NOMO-1 (cell line): ENCODE data around the gene KRTAP5-5.

Experiments
- DNase-seq, 2 experiments: peaks; one replicate each; lab custom pipeline; 2025; ENCODE audit not compliant: unreplicated experiment in 2 of 2; lab: John Stamatoyannopoulos, UW

The KRTAP5-5 gene

DNA sequence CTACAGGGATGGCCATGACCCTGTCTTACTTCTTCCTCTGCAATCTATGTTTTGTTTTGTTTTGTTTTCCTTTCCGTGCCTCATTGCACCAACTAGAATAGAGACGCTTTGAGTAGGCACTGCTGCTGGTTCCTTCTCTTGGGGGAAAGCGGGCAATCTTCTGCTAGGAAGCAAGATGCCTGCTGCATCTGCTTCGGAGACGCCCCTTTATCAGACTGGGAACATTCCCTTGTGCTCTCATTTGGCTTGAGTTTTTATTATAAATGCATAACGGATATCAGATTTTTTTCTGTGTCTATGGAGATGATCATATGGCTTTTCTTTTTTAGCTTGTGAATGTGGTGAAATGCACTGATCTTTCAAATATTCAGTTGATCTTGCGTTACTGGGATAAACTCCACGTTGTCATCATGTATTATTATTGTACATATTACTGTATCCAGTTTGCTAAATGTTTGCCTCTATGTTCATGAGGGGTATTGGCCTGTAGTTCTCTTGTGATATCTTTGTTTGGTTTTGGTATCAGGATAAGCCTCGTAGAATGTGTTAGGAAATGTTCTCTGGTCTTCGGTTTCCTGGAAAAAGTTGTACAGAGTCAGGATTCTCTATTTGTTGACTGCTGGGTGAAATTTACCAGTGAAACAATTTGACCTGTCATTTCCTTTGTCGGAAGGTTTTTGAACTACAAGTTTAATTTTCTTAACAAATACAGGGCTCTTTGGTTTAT, 44.0 kb downstream of the KRTAP5-5 start:
- no peak for DNase-seq

DNA sequence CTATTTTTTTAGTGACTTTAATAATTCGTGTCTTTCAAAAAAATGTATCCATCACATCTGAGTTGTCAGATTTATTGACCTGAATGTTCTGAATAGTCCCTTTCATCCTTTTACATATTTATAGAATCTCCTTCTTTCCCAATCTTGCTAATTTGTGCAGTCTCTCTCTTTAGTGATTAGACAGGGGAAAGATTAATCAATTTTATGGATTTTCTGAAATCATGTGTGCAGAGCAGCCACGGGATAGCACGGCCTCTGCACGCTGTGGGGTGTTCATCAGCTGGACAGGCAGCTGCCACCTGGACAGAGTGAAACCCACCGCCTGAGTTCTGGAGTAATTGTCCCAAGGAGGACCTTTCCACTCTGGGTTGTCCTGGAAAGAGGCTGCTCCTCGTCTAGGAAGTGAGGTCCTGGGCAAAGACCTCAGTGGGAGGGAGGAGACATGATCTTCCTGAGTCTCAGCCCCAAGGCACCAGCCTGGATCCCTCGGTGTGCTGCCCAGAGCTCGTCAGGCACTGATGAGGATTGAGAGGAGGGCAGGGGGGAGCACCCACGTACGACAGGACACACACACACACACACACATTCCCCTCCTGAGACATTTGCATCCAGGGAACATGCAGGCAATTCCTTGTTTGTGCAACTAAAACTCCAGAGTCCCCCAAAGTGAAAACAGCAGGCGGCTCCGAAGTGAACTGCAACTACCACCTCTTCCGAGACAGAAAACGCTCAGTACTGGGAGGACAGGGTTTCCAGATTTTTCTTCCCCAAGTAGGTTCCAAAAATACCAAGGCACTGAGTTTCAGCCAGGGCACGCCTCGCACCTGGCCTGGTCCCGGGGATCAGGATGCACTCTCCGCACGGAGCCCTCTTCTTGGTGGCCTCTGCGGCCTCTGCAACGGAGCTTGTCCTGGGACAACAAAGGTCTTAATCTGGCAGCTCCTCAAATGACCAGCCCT, 44.9 kb downstream of the KRTAP5-5 start:
- no peak for DNase-seq

DNA sequence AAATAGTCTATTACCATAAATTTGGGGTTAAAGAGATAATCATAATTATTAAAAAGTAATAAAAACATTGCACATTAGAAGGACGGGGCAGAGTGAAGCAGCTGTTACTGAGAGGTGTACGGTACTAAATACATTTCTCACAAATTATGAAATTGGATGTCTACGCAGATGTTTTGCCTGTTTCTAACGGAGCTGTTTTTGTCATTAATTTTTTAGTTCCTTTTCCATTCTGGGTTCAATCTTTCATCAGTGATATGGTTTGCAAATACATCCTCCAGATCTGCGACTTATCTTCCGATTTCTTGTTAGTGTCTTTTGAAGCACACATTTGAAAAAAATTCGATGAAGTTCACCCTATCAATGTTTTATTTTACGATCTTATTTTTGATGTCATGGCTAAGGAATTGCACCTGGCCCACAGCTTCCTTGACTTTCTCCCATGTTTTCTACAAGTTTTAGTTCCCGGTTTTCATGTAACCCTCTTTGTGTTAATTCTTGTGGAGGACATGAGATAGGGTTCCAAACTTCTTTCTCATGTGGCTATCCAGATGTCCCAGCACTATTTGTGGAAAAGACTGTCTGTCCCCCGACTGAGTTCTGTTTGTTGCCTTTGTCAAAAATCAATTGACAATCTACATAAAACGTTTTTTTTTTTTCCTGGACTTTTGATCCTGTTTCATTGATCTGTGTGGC, 46.1 kb downstream of the KRTAP5-5 start:
- DNase-seq = no peak

DNA sequence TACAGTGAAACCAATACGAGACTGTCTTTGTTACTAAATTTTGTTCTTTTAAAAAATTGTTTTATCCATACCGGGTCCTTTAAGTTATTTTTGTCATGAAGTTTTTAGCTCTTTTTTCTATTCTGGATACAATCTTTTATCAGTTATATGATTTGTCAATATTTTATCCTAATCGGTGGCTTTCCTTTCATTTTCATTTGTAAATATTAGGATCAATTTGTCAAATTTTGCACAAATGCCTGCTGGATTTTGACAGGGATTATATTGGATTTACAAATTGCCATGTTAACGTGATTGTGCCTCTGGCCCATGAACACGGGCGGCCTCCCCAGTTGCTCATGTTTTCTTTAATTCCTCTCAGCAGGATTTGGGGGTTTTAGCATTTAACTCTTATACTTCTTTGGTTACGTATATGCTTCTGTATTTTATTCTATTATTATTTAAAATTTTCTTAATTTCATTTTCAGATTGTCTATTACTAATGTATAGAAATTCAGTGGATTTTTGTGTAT, 46.7 kb downstream of the KRTAP5-5 start:
- no peak for DNase-seq

DNA sequence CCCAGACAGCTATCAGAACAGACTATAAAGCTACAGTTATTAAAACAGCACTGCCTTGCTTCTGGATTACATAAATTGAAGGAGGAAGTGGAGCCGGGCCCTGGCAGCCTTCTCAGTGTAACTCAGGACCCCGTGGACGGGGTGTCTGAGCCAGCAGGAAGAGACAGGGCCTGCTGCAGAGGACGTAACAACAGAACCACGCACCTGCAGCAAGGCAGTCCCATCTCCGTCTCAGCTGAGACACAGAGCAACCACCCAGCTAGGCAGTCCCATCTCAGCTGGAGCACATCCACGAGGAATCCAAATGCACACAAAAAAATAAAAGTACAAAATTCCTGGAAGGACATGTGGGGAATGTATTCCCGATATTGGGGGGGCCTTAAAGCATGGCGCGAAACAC, 50.3 kb downstream of the KRTAP5-5 start:
- no peak for DNase-seq
